Breast epithelium (tissue), 4 donors: Measurements from ENCODE around the gene PDZRN3. TPM values are rescaled to one million over a fixed set of nuclear protein-coding genes. Genes with fewer than 3 reads are reported as not detected.

Experiments
- DNase-seq, 2 donors: peaks; one replicate each; pipeline ENCODE4 v3.0.0-alpha.2; 2019; ENCODE audit warnings: low spot score in 2 of 2
- H3K27ac ChIP-seq, 2 donors: fragments of 200-600 bp; sonication (generic) in 1 of 2; one replicate each; pipeline ENCODE4 v1.5.1; 2016 to 2019; ENCODE audit warnings: mild to moderate bottlenecking in 1 of 2
- H3K27me3 ChIP-seq, 2 donors: fragments of 200-600 bp; sonication (generic) in 1 of 2; one replicate each; pipeline versions ENCODE4 v1.5.1 to v1.6.0; 2017 to 2019; ENCODE audit warnings: control low read depth in 1 of 2, mild to moderate bottlenecking in 1 of 2
- H3K36me3 ChIP-seq: fragments of 200-600 bp; one replicate; pipeline ENCODE4 v1.5.1; 2019
- H3K4me1 ChIP-seq, 2 donors: fragments of 200-600 bp; sonication (generic); one replicate each; pipeline ENCODE4 v1.5.1; 2016 to 2019; ENCODE audit warnings: control low read depth in 1 of 2
- H3K4me3 ChIP-seq, 3 donors: fragments of 200-600 bp; sonication (generic); 1 replicate in 2 of 3; 2 replicates in 1 of 3; pipeline ENCODE4 v1.5.1; 2016 to 2019; ENCODE audit warnings: mild to moderate bottlenecking in 3 of 3, moderate library complexity in 2 of 3
- H3K9me3 ChIP-seq, 2 donors: fragments of 200-600 bp; sonication (generic) in 1 of 2; one replicate each; pipeline ENCODE4 v1.5.1; 2016 to 2019; ENCODE audit warnings: control low read depth in 1 of 2
- CTCF ChIP-seq, 3 donors: fragments of 450-650 bp; IDR thresholded peaks; one replicate each; pipeline ENCODE4 v1.5.1; 2016 to 2017; ENCODE audit warnings: antibody characterized with exemption in 3 of 3, mild to moderate bottlenecking in 3 of 3, moderate library complexity in 3 of 3
- POLR2A ChIP-seq: fragments of 450-650 bp; IDR thresholded peaks from one replicate; pipeline ENCODE4 v1.6.1; 2016; ENCODE audit warnings: antibody characterized with exemption, mild to moderate bottlenecking, moderate library complexity
- POLR2AphosphoS5 ChIP-seq, 3 donors: sonication (generic); formaldehyde crosslinking; IDR thresholded peaks; one replicate each; pipeline ENCODE4 v1.6.1; 2017; ENCODE audit warnings: antibody characterized with exemption in 3 of 3
- intact Hi-C: fragments of 100-400 bp; cut with DNase I; formaldehyde crosslinking; loops from one replicate; pipeline ENCODE4 v1.15.1; 2023; ENCODE audit warnings: low total_unique reads
- total RNA-seq, 3 donors: library from RNA; depleted of rRNA; stranded (reverse); fragments of >200 nt; gene quantifications; one replicate each; pipeline ENCODE4 v1.1.0, GENCODE V29; 2016

Gene PDZRN3
- total RNA-seq, 3 donors from 2014 or later = 36.0 to 79.6 (median 37.6) TPM

- intact Hi-C loops = no loop called here
- no peak overlapping the region for H3K27ac ChIP-seq
- no peak overlapping the region for H3K4me3 ChIP-seq
- H3K36me3 ChIP-seq = no peaks in the 10 kb centered on the region
- no peak for DNase-seq
- TF ChIP-seq POLR2AphosphoS5 (IDR thresholded peaks at IDR 0.05) (no peak), POLR2A (no peak), CTCF (IDR thresholded peaks at IDR 0.05) (no peak)
- no peaks in the 10 kb centered on the region for H3K9me3 ChIP-seq
- H3K27me3 ChIP-seq = no peaks in the 10 kb centered on the region
- H3K4me1 ChIP-seq = peaks cover 0 to 8% of the 10 kb centered on the region in 2 donors
These were observed 114.0 kb downstream of the PDZRN3 start for GRCh38 chr3:73510784-73511183.

- Histone ChIP-seq H3K9me3 (no peaks in the 10 kb centered on the region), H3K27ac (peak overlapping the region in 1 of 2 donors; percentile 0), H3K27me3 (no peaks in the 10 kb centered on the region), H3K36me3 (no peaks in the 10 kb centered on the region), H3K4me1 (peaks cover 0 to 8% of the 10 kb centered on the region in 2 donors), H3K4me3 (no peak overlapping the region)
- no peak for DNase-seq
- intact Hi-C loops = no loop called here
- no peak for TF ChIP-seq POLR2A
- TF ChIP-seq CTCF (IDR thresholded peaks at IDR 0.05) = no peak
- no peak for TF ChIP-seq POLR2AphosphoS5 (IDR thresholded peaks at IDR 0.05)
These were observed 114.4 kb downstream of the PDZRN3 start for GRCh38 chr3:73510334-73510733.

GRCh38 chr3:73509816-73510215, 114.9 kb downstream of the PDZRN3 start:
- intact Hi-C loops = no loop called here
- Histone ChIP-seq H3K9me3 (no peaks in the 10 kb centered on the region), H3K4me1 (peaks cover 0 to 8% of the 10 kb centered on the region in 2 donors), H3K27me3 (no peaks in the 10 kb centered on the region), H3K36me3 (no peaks in the 10 kb centered on the region), H3K4me3 (no peak overlapping the region), H3K27ac (peak overlapping the region in 1 of 2 donors; percentile 0)
- DNase-seq = no peak
- TF ChIP-seq POLR2AphosphoS5 (IDR thresholded peaks at IDR 0.05) = no peak
- no peak for TF ChIP-seq CTCF (IDR thresholded peaks at IDR 0.05)
- TF ChIP-seq POLR2A = no peak

GRCh38 chr3:73509066-73509465, 115.7 kb downstream of the PDZRN3 start:
- intact Hi-C loops = no loop called here

More at GRCh38 chr3:73509066-73509465, 115.7 kb downstream of the PDZRN3 start:
- TF ChIP-seq CTCF (IDR thresholded peaks at IDR 0.05) (no peak), POLR2AphosphoS5 (IDR thresholded peaks at IDR 0.05) (no peak), POLR2A (no peak)
- no peak overlapping the region for H3K4me3 ChIP-seq
- H3K27me3 ChIP-seq = no peaks in the 10 kb centered on the region
- DNase-seq = no peak
- no peaks in the 10 kb centered on the region for H3K9me3 ChIP-seq
- peaks cover 0 to 8% of the 10 kb centered on the region in 2 donors for H3K4me1 ChIP-seq
- no peaks in the 10 kb centered on the region for H3K36me3 ChIP-seq
- H3K27ac ChIP-seq = peak overlapping the region in 1 of 2 donors; percentile 27
